ENCODE results near the gene OOSP3.

DNA sequence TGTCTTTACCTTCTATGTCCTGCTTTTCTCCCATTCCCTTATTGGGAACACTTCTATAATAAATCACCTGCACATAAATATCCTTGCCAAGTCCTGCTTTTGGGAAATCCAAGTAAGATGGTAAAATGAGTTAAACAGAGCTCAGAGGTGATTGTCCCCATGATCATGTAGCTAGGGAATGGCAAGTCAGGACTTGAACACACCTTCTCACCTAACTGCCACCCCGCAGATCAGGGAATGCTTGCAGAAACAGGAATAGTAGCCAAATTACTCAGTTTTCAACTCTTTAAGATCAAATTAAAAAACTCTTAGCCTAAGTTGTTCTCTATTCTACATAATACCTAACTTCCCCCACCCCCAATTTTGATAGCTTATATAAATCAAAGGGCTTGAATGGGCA lies 16.0 kb downstream of the OOSP3 start:
- TF ChIP-seq ZNF311 (tag by site-specific recombination; IDR thresholded peaks at IDR 0.05; ENCODE audit: borderline replicate concordance) (no peak), ZNF157 (tag by site-specific recombination; IDR thresholded peaks at IDR 0.05) (no peak), ZNF133 (tag by site-specific recombination; IDR thresholded peaks at IDR 0.05) (no peak)
- TF ChIP-seq, protein P1, sequence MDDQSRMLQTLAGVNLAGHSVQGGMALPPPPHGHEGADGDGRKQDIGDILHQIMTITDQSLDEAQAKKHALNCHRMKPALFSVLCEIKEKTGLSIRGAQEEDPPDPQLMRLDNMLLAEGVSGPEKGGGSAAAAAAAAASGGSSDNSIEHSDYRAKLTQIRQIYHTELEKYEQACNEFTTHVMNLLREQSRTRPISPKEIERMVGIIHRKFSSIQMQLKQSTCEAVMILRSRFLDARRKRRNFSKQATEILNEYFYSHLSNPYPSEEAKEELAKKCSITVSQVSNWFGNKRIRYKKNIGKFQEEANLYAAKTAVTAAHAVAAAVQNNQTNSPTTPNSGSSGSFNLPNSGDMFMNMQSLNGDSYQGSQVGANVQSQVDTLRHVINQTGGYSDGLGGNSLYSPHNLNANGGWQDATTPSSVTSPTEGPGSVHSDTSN (CRISPR knock-in tag; IDR thresholded peaks at IDR 0.05), result no peak

All from HEK293 (cell line).